GM21576 (cell line): Measurements from ENCODE around the gene TEX13C.
"Not testable (repeated sequence)": the region's sequence is repeated elsewhere in the genome, so short reads cannot be mapped to it uniquely, and the experiment has no call there.

Experiments used
- ATAC-seq: cut with Tn5 transposase; IDR thresholded peaks from one replicate; pipeline ENCODE4 v1.9.1; 2021; ENCODE audit warnings: mild to moderate bottlenecking, moderate library complexity; ENCODE audit not compliant: unreplicated experiment

The TEX13C gene

GRCh38 chrX:125319646-125320521 is at the start of gene TEX13C:
Gene TEX13C, plus strand, starts transcription at chrX:125319871. Its CDS starts 249 bp downstream, at chrX:125320120.
- ATAC-seq, result no peak

- no peak for ATAC-seq
Observed at GRCh38 chrX:125287282-125287681, 32.4 kb upstream of the TEX13C start.

GRCh38 chrX:125288343-125288742 is 31.3 kb upstream of the TEX13C start:
- ATAC-seq, result no peak

- ATAC-seq, result no peak
Observed at GRCh38 chrX:125289209-125289608, 30.5 kb upstream of the TEX13C start.

GRCh38 chrX:125289920-125290319 is 29.8 kb upstream of the TEX13C start:
- ATAC-seq, result no peak

GRCh38 chrX:125291124-125291523 is 28.5 kb upstream of the TEX13C start:
- ATAC-seq, result no peak

GRCh38 chrX:125293850-125294780 is 25.6 kb upstream of the TEX13C start:
- ATAC-seq, result peak; percentile 42

GRCh38 chrX:125295337-125295736 is 24.3 kb upstream of the TEX13C start:
- ATAC-seq, result peak; percentile 77

GRCh38 chrX:125298871-125299270 is 20.8 kb upstream of the TEX13C start:
- ATAC-seq, result no peak

- no peak for ATAC-seq
Observed at GRCh38 chrX:125306335-125306866, 13.3 kb upstream of the TEX13C start.

- ATAC-seq, result no peak
Observed at GRCh38 chrX:125308653-125309052, 11.0 kb upstream of the TEX13C start.

GRCh38 chrX:125319166-125319565 is 505 bp upstream of the TEX13C start:
- ATAC-seq, result not testable (repeated sequence)

- no peak for ATAC-seq
Observed at GRCh38 chrX:125322431-125322830, 2.8 kb downstream of the TEX13C start.

- ATAC-seq, result no peak
Observed at GRCh38 chrX:125326599-125326998, 6.9 kb downstream of the TEX13C start.

GRCh38 chrX:125327891-125328290 is 8.2 kb downstream of the TEX13C start:
- no peak for ATAC-seq

GRCh38 chrX:125333583-125333982 is 13.9 kb downstream of the TEX13C start:
- ATAC-seq, result no peak

GRCh38 chrX:125340490-125340889 is 20.8 kb downstream of the TEX13C start:
- no peak for ATAC-seq

- ATAC-seq, result no peak
Observed at GRCh38 chrX:125374169-125374568, 54.5 kb downstream of the TEX13C start.
